NOMO-1 (cell line): ENCODE data around the gene SLC7A1.

Source experiments
- DNase-seq, 2 experiments: peaks; one replicate each; lab custom pipeline; 2025; ENCODE audit not compliant: unreplicated experiment in 2 of 2; lab: John Stamatoyannopoulos, UW

The SLC7A1 gene

DNA sequence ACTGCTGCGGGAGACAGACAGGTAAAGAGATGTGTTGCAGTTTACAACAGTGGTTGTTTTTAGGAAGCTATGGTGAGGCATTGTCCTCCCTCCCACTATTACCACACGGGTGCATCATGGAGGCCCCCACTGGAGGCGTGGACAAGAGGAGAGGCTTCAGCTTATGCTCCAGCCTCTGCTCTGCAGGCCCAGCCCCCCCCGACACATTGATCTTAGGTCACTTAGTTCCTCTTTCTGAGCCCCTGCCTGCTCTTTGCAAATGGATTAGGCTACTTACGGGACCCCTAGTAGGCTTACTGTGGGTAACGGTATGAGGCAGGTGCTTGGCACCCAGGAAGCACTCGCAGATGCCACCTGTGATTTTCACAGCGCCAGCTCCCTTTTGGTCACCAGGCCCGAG is 123.9 kb downstream of the SLC7A1 start:
- DNase-seq: peak; percentile 85 to 86

DNA sequence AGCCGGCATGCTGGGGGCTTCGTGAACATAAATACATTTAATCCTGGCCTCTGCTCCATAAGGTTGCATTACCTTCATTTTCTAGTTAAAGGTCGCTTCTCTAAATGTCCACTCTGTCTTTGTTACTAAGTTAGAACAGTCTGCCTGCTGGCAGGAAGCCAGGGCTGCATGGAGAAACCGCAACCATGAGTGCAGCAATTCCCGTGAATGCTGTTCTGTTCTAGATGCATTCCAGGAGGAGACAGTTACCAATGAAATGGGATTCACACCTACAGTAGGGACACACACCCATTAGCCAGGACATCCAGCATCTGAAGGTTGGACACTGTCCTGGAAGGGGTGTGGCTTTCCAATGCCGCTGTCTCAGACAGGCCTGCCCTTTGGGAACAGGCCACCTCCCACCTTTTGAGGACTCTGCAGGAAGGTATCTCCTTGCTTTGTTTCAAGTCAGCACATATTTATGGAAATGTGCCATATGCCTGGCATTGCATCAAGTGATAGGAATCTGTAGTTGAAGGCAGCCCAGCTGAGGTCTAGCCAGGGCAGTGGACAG is 129.7 kb downstream of the SLC7A1 start:
- no peak for DNase-seq

DNA sequence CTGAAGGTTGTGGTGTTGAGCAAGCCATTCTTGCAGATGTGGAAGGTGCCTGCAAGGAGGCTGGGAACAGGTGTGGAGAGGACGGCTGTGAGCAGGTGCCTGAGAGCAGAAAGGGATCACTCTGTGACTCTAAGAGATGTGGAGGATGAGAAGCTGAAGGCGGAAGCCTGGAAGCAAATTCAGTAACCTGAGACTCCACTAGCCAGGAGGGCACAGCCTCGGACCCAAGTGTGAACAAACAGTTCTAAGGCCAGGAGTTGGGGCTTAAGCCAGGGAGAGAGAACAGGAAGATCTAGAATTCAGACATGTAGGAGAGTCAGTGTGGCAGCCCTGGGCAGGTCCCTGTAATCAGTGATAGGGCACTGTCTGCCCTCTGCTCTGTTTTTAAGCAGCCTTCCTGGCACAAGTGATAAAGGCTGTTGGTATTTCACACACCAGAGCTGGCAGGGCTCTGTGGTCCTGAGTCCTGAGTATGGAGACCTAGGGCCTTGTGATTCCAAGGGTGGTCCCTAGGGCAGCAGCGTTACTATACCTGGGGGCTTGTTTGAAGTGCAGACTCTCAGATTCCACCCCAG is 131.3 kb downstream of the SLC7A1 start:
- DNase-seq: no peak

DNA sequence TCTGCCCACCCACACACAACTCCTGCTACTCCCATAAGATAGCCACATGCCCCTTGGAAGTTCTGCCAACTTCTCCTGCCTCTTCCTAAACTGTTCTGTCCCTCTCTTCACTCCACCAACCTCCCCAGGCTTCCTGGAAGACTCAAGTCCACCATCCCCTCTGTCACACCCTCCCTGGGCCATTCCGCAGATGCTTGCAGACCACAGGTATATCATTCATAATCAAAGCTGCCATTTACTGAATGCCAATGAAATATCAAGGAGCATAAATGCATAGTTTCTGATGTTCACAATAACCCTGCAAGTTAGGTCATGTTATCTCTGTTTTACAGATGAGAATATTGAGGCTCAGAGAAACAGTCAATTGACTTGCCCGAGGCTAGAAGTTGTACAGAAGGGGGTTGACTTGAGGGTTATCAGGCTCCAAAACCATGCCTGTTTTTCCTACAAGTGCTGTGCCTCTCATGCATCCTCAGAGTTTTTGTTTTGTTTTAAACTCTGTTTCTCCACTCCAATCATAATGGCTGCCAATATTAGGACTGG is 135.6 kb downstream of the SLC7A1 start:
- no peak for DNase-seq
